Epidermal melanocyte (primary cell): ENCODE results near the gene GZMB.
"Not testable (repeated sequence)": the region's sequence is repeated elsewhere in the genome, so short reads cannot be mapped to it uniquely, and the experiment has no call there.

ENCODE experiments used
- DNase-seq: peaks from one replicate; pipeline ENCODE4 v3.0.0; 2011; ENCODE audit warnings: low spot score; ENCODE audit not compliant: insufficient read length

Gene GZMB

GRCh38 chr14:24631749-24632335 is 2.1 kb downstream of the GZMB start:
- no peak for DNase-seq

DNA sequence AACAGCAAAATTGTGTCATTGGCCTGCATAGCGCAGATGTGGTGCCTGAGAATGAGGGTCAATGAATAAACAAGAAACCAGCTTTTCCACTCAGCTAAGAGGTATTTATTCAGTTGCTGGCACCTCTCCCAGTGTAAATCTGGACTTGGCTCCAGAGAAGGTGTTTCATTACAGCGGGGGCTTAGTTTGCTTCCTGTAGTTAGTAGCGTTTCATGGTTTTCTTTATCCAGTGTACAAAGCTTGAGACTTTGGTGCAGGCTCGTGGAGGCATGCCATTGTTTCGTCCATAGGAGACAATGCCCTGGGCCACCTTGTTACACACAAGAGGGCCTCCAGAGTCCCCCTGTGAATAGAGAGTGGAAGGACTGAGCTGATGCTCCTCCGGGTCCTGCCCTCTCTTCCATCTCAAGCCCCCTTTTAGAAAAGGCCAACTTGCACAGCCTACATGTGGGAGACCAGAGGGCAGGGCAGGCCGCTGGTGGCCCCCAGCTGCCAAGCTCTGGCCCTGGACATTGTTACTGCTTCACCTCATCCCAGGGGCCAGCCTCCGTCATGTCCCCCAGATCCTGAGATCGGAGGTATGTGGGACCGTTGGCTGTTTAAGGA is 3.0 kb downstream of the GZMB start:
- no peak for DNase-seq

DNA sequence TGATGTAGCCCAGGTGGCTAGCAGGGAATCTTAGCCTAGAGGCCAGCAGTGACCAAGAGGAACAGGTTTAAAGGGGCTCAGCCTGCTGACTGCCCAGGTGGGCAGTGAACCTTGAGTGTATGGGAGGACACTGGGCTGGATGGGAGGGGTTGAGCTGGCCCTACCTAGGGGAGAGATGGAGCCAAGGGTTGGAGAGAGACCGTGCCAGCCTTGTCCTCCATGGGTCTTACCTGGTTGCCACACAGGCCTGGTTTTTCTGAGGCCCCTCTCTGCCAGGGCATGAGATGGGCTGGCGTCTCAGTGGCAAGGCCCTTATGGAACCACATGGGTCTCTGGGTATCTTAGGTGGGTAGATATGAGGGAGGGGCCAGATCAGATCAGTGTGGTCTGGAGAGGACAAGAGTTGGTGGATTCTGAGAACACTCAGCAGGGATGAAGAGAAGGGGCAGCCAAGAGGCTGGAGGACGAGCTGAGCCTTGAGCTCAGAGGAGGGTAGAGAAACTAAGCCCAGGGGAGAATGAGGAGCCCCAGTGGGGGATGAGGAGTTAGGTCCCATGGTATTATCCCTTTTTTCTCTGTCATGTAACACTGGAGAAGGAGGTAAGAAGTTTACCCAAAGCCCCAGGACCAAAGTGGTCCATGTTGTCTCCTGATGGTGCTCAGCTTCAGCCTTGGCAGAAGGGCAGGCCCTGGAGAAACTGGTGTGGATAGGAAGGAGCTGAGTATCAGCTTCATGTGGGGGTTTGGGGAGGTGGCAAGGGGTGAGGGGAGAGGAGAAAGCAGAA is 3.7 kb downstream of the GZMB start:
- no peak for DNase-seq

GRCh38 chr14:24629521-24629920 is 4.5 kb downstream of the GZMB start:
- no peak for DNase-seq

GRCh38 chr14:24613747-24614146 is 20.2 kb downstream of the GZMB start:
- DNase-seq = no peak

DNA sequence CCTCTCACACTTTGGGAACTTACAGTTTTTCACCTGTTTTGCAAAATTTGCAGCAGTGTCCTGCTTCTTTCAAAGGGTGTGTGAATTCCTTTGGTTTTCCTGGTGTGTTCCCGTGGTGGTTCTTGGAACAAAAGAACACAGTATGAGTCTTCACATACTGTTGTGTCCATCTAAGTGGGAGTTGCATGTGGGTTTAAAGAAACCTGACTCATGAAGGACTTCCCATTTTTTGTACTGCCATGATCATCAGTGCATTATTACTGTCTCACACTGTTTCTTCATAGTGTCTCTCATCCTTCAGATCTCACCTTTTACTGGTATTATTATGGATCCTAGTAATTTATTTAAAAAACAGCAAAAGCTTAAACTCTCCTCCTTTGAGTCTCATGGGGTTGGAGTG is 20.7 kb downstream of the GZMB start:
- DNase-seq = no peak

DNA sequence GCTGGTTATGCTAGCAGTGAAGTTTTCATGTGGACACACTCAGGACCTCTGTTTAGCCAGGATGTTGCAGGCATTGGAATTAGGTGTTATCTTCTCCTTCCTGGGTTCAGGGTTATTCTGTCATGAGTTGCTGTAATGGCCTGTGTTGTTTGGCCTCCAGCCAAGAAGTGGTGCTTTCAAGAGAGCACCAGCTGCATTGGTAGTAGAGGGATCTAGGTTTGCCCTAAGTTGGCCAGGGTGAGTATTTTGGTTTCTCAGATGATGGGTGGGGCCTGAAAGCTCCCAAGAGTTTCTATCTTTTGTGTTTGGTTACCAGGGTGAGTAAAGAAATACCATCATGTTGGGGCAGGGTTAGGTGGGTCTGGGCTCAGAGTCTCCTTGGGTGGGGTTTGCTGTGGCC is 21.8 kb downstream of the GZMB start:
- DNase-seq = no peak

DNA sequence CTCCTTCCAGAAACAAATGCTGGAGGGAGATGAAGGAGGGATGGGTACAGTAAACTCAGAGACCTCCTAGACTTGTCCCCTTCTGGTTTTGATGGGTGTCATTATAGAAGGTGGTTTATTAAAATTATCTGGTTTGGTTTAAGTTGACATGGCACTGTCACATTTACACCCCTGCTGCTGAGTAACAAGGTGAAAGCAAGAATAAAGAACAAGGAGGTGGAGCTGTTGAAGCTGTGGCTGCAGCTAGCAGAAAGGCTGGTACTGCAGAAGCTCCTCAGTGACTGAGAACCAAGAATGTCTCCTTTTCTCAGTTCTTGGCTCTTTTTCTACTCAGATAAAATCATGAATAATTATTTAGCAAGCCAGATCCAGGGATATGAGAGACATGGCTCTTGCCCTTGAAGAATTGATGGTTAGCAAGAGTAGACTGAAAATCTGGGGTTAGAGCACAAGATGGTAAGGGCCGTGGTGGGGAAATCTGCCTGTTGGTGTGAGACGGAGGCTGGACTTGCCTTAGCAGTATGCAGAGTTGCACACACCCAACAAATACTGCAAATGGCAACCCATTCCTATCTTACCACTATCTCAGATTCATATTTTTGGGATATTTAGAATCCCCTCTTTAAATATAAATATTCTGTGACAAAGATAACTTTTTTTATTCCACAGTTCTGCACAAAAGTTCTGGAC is 24.2 kb downstream of the GZMB start, which contains the start of gene GZMH:
Gene GZMH, minus strand, starts transcription at position 31 of the 690 bp plus-strand sequence. CDS start 72 bp downstream, outside the sequence.
- DNase-seq = no peak

DNA sequence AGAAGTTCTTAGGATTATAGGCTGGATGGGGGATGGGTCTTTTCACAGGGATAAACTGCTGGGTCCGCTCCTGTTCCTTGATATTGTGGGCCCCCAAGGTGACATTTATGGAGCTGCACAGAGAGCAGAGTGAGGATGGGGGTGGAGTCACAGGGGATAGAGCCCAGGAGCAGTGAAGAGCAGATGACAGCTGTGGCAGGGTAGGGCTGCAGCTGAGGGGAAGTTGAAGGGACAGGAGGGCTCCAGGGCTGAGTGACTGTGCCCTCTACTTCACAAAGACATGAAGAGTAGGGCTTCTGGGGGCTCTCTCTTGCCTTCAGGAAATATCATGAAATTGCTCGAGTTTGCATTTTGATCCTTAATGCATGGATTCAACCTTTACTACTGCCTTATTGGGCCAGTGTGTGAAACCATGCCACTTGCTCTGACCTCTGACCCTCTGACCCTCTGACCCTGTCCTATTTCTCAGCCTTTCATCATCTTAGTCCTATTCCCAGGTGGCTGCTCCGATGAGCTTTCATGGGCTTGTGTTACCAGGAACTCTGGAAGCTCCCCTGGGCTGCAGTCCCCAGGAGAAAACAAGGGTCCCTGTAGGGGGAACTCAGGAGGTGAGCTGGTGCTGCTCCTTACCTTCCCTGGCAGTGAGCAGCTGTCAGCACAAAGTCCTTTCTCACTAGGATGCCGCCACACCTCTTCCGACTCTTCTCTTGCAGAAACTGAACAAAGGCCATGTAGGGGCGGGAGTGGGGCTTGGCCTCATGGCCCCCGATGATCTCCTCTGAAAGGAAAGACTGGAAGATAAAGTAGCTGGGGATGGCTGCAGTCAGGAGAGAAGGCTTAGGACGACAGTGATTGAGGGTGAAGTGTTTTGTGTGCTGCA is 26.1 kb downstream of the GZMB start:
- DNase-seq = no peak

GRCh38 chr14:24607081-24607480 is 26.9 kb downstream of the GZMB start:
- no peak for DNase-seq

GRCh38 chr14:24606297-24606696 is 27.7 kb downstream of the GZMB start:
- DNase-seq = peak; percentile 31

DNA sequence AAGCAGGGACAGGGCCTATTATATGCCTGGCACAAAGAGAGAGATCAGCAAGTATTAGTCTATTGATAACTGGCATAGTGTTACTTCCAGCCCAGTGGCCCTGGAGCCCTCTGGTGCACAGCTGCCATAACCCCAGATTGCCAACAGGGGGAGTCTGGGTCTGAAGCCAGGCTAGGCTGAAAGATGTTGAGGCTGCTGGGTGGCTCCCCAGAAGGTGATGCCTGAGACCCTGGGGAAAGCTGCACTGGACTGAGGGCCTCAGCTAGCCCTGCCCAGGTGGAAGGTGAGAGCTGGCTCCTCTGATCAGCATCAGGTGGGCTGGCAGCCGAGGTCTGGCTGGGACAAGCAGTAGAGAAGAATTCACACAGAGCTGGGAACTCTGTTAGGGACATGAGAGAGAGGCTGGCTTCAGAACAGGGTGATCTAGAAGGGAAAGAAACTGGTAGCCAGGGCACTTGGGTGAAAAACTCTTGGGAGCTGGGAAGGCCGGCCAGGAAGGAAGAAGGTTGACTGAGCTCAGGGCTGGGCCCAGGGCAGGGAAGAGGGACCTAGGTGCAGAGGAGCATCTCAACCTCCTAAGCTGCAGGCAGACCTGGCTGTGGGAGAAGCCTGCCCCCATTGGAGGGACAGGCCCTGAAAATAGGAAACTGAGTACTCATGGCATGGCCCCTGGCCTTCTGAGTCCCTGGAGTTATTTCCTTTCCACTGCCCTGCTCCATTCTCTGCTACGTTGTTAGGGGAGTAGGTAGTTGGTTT is 28.4 kb downstream of the GZMB start:
- no peak for DNase-seq

DNA sequence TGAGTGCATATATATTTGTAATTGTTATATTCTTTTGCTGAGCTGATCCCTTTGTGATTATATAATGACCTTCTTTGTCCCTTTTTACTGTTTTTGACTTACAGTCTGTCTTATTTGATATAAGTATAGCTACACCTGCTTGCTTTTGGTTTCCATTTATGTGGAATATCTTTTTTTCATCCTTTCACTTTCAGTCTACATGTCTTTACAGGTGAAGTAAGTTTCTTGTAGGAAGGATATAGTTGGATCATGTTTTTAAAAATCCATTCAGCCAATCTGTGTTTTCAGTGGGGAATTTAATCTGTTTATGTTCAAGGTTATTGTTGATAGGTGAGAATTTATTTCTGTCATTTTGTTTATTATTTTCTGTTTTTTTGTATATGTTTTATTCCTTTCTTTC is 36.6 kb downstream of the GZMB start:
- no peak for DNase-seq

- peak; percentile 46 for DNase-seq
These were observed 38.7 kb downstream of the GZMB start for GRCh38 chr14:24595073-24595808.

GRCh38 chr14:24591004-24591403 is 43.0 kb downstream of the GZMB start:
- not testable (repeated sequence) for DNase-seq

- DNase-seq = not testable (repeated sequence)
These were observed 49.6 kb downstream of the GZMB start for GRCh38 chr14:24584402-24584801.
